Fibroblast of skin of left quadriceps (primary cell): ENCODE results near the gene NDFIP2.

ENCODE experiments used
- DNase-seq, 2 experiments: peaks; one replicate each; pipeline ENCODE4 v3.0.0-alpha.2; 2013; ENCODE audit warnings: low read depth in 2 of 2

The NDFIP2 gene

DNA sequence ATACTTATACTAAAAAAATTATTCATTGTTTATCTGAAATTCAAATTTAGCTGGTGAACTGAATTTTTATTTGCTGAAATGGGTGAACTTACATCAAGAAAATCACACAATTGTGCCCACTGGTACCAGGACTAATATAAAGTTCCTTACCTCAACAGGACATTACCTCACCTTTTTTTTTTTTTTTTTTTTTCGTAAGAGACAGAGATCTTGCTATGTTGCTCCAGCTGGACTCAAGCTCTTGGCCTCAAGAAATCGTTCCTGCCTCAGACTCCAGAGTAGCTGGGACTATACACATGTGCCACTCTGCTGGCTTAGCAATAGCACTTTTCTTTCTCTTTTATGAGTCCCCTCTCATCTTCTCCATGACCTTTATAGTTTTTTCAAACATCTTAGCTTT lies 22.5 kb upstream of the NDFIP2 start:
- DNase-seq, result no peak

DNA sequence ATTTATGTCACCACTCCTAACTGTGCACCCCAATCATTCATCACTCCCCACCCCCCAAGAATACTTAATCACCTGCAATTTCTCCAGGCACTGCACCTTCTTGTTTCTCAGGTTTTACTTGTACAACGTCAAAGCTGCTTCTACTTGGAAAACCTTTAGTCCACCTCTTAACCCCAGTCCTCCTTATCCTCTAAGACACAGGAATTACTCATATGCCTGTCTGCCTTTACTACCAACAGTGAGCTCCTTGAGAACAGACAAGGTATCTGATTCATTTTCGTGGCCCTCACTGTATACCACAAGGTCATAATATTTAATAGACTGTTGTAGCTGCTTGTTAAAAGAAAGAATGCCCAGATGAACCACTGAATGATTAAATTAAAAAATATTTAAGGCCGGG lies 21.0 kb upstream of the NDFIP2 start:
- DNase-seq, result no peak

DNA sequence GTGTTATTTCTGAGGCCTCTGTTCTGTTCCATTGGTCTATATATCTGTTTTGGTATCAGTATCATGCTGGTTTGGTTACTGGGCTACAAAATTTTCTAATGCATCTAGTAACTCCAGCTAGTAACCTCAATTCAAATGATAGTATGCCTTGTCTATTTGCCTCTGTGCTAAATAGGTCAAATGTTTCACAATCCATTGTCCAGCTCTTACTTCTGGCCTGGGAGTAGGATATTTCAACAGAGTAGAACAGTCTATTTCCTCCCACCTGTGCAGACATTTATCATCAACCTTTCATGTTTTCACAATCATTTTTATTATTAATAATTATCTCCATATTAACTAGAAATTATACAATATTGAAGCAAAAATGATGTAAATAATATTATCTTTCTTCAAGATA lies 18.1 kb upstream of the NDFIP2 start:
- DNase-seq, result no peak

- no peak for DNase-seq
These were observed 17.4 kb upstream of the NDFIP2 start for GRCh38 chr13:79463604-79464003.

GRCh38 chr13:79466872-79467271 lies 14.1 kb upstream of the NDFIP2 start:
- DNase-seq, result no peak

- DNase-seq, result no peak
These were observed 12.6 kb upstream of the NDFIP2 start for GRCh38 chr13:79468402-79468801.

GRCh38 chr13:79468819-79469218 lies 12.1 kb upstream of the NDFIP2 start:
- DNase-seq, result no peak

DNA sequence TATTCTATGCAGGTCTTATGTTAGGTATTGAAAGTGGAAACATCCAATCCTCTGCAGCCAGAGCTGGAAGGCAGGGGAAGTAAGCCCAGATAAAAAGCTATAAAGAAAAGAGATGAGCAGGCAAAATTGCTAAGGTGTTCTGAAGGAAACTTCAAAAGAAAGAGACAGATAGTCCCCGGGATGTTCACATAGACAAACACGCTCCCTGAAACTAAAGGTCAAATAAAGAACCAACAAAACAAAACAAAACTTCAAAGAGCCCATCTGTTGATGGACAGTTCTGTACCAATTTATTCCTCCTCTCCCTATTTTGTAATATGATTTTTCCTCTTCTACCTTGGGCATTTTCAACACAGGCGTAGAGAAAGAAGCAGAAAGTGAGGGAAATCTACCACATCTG lies 11.3 kb upstream of the NDFIP2 start:
- DNase-seq, result no peak

DNA sequence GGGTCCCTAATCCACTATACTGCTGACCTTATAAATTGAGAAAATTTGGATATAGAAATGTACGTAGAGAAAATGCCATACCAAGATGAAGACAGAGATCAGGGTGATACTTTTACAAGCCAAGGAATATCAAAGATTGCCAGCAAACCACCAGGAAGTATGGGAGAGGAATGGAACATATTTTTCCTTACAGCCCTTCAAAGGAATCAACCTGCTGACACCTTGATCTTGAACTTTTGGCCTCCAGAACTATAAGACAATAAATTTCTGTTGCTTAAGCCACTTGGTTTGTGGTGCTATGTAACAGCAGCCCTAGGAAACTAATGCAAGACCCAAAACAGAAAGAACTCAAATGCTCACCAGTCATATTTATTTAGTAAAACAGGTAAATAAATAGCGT lies 10.3 kb upstream of the NDFIP2 start:
- DNase-seq, result no peak

GRCh38 chr13:79475569-79475968 lies 5.4 kb upstream of the NDFIP2 start:
- DNase-seq, result no peak

DNA sequence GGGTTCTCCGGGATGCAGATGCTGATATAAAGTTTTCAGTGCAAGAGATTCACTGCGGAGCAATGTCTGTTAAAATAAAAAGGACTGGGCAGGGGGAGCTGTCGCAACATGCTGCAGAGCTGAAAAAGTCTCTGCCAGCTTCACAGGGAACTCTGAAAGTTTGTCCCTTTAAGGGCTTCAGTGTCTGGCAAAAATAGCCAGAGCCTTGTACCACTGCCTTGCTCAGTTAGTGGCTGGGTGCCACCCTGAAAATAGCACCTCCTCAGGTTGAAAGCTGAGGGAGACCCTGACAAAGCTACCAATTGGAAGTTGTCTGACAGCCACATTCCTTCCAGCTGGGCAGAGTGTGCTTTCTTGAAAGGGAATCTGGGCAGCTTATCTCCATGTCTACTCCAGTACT lies 3.0 kb upstream of the NDFIP2 start:
- DNase-seq, result no peak

- no peak for DNase-seq
These were observed 1.1 kb upstream of the NDFIP2 start for GRCh38 chr13:79479882-79480281.

- no peak for DNase-seq
These were observed 714 bp downstream of the NDFIP2 start for GRCh38 chr13:79481685-79482052.

DNA sequence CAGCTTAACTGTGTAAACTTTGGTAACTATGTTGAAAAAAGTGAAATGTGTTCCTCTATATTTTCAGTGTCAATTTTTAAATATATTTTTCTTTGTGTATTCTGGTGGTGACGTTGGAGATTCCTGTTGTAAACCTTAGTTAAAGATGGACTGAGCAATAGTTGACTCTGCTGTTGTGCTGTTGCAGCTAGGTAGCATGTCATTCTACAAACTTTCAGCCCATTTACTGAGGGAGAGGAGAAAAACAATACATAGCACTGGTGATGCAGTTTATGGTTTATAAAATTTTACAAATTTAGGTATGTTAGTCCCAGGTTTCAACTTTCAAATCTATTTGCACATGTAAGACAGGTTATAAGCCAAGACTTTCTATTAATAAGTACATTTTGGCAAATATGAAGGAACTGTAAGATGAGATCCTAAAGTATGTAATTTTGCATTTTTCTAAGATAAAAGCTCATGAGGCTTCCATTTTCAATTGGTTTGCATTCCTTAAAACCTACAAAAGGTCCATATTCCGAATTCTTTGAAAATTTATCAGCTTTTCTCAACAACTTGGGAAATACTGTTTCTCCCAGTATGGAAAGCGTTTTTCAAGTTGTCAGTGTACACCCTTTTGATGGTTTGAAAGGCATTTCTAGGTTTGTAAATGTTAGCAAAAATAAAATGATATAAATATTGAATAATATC lies 1.5 kb downstream of the NDFIP2 start:
- DNase-seq, result peak in 1 of 2 experiments; percentile 25

- DNase-seq, result peak; percentile 96 to 97
These were observed 2.2 kb downstream of the NDFIP2 start for GRCh38 chr13:79483086-79483706.

GRCh38 chr13:79485014-79485811 lies 4.3 kb downstream of the NDFIP2 start:
- peak; percentile 86 to 89 for DNase-seq

- no peak for DNase-seq
These were observed 5.7 kb downstream of the NDFIP2 start for GRCh38 chr13:79486433-79487188.

- DNase-seq, result no peak
These were observed 9.4 kb downstream of the NDFIP2 start for GRCh38 chr13:79490326-79490725.

DNA sequence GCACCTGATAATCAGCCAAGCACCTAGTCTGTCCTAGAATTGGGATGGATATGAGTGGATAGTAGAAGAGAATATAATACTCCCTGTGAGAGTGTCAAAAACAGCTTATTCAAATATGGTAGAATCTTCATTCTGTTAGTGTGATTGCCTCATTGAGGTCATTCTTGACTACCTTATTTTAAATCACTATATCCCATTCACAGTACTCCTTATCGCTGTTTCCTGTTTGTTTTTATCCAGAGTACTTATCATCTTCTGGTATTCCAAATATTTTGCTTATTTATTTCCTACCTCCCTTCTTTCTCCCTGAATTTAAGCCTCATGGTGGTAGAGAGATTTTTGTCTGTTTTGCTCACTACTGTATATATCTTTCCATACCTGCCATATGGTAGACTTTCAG lies 9.9 kb downstream of the NDFIP2 start:
- no peak for DNase-seq

DNA sequence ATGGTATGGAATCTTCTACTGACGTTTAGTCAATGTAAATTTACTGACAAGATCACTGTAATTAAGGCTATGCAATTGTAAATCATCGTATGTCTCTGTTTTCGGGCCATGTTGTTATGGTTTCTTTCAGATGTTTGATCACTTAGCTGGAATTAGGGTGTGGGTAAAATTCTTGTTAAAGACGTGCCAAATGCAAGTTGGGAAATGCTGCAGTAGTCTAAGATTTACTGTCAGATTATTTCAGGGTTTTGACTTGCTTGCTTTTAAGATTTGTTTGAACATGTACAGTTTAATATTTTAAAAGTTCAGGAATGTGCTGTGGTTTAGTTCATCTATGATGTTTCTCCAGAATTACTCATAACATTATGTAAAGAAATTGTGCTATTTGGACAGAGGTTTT lies 10.8 kb downstream of the NDFIP2 start:
- peak; percentile 91 for DNase-seq

GRCh38 chr13:79492313-79492798 lies 11.4 kb downstream of the NDFIP2 start:
- DNase-seq, result no peak
